ENCODE results near the gene SPRR2F.
"Not testable (repeated sequence)": the region's sequence is repeated elsewhere in the genome, so short reads cannot be mapped to it uniquely, and the experiment has no call there.

The SPRR2F gene

GRCh38 chr1:153113416-153113815 lies at the start of gene SPRR2F:
Gene SPRR2F, minus strand, starts transcription at chr1:153113516. Its CDS starts 783 bp downstream, at chr1:153112733.
- no peaks in the 10 kb centered on the region for H3K9me3 ChIP-seq (ENCODE audit: control insufficient read depth, low read length)

GRCh38 chr1:153155541-153155940 lies 42.2 kb upstream of the SPRR2F start:
- no peaks in the 10 kb centered on the region for H3K36me3 ChIP-seq (ENCODE audit: control insufficient read depth, insufficient read depth, low read length)
- no peaks in the 10 kb centered on the region for H3K4me1 ChIP-seq (ENCODE audit: control insufficient read depth, insufficient read depth, low read length)
- H3K27me3 ChIP-seq (ENCODE audit: control insufficient read depth, insufficient read depth, low read length), result no peaks in the 10 kb centered on the region
- no peak overlapping the region for H3K9ac ChIP-seq (ENCODE audit: low read length)
- no peak overlapping the region for H3K4me3 ChIP-seq (ENCODE audit: low read length)
- no peaks in the 10 kb centered on the region for H3K9me3 ChIP-seq (ENCODE audit: control insufficient read depth, low read length)

More at GRCh38 chr1:153113416-153113815, at the start of gene SPRR2F:
- Histone ChIP-seq H3K27me3 (ENCODE audit: control insufficient read depth, insufficient read depth, low read length) (no peaks in the 10 kb centered on the region), H3K9ac (ENCODE audit: low read length) (no peak within 1 kb of the TSS), H3K4me3 (ENCODE audit: low read length) (no peak within 1 kb of the TSS), H3K36me3 (ENCODE audit: control insufficient read depth, insufficient read depth, low read length) (no peaks in the 10 kb centered on the region), H3K4me1 (ENCODE audit: control insufficient read depth, insufficient read depth, low read length) (no peaks in the 10 kb centered on the region)

GRCh38 chr1:153152481-153152880 lies 39.2 kb upstream of the SPRR2F start:
- Histone ChIP-seq H3K27me3 (ENCODE audit: control insufficient read depth, insufficient read depth, low read length) (no peaks in the 10 kb centered on the region), H3K9me3 (ENCODE audit: control insufficient read depth, low read length) (no peaks in the 10 kb centered on the region), H3K36me3 (ENCODE audit: control insufficient read depth, insufficient read depth, low read length) (no peaks in the 10 kb centered on the region), H3K9ac (ENCODE audit: low read length) (no peak overlapping the region), H3K4me1 (ENCODE audit: control insufficient read depth, insufficient read depth, low read length) (no peaks in the 10 kb centered on the region), H3K4me3 (ENCODE audit: low read length) (no peak overlapping the region)

- H3K4me1 ChIP-seq (ENCODE audit: control insufficient read depth, insufficient read depth, low read length), result no peaks in the 10 kb centered on the region
- H3K4me3 ChIP-seq (ENCODE audit: low read length), result no peak within 1 kb of the TSS
- no peaks in the 10 kb centered on the region for H3K36me3 ChIP-seq (ENCODE audit: control insufficient read depth, insufficient read depth, low read length)
- no peak within 1 kb of the TSS for H3K9ac ChIP-seq (ENCODE audit: low read length)
- H3K27me3 ChIP-seq (ENCODE audit: control insufficient read depth, insufficient read depth, low read length), result no peaks in the 10 kb centered on the region
- H3K9me3 ChIP-seq (ENCODE audit: control insufficient read depth, low read length), result no peaks in the 10 kb centered on the region
Measured at GRCh38 chr1:153150846-153151245, 37.5 kb upstream of the SPRR2F start, which contains the start of gene SPRR2G. Gene SPRR2G, minus strand, starts transcription at chr1:153150890. Its CDS starts 780 bp downstream, at chr1:153150110.

GRCh38 chr1:153141377-153141776 lies 28.1 kb upstream of the SPRR2F start:
- Histone ChIP-seq H3K4me3 (ENCODE audit: low read length) (no peak overlapping the region), H3K36me3 (ENCODE audit: control insufficient read depth, insufficient read depth, low read length) (no peaks in the 10 kb centered on the region), H3K9me3 (ENCODE audit: control insufficient read depth, low read length) (no peaks in the 10 kb centered on the region), H3K4me1 (ENCODE audit: control insufficient read depth, insufficient read depth, low read length) (no peaks in the 10 kb centered on the region), H3K9ac (ENCODE audit: low read length) (no peak overlapping the region), H3K27me3 (ENCODE audit: control insufficient read depth, insufficient read depth, low read length) (no peaks in the 10 kb centered on the region)

- Histone ChIP-seq H3K9me3 (ENCODE audit: control insufficient read depth, low read length) (no peaks in the 10 kb centered on the region), H3K4me3 (ENCODE audit: low read length) (no peak overlapping the region), H3K9ac (ENCODE audit: low read length) (no peak overlapping the region), H3K36me3 (ENCODE audit: control insufficient read depth, insufficient read depth, low read length) (no peaks in the 10 kb centered on the region), H3K4me1 (ENCODE audit: control insufficient read depth, insufficient read depth, low read length) (no peaks in the 10 kb centered on the region), H3K27me3 (ENCODE audit: control insufficient read depth, insufficient read depth, low read length) (no peaks in the 10 kb centered on the region)
Measured at GRCh38 chr1:153140484-153140883, 27.2 kb upstream of the SPRR2F start.

- Histone ChIP-seq H3K9ac (ENCODE audit: low read length) (no peak overlapping the region), H3K9me3 (ENCODE audit: control insufficient read depth, low read length) (no peaks in the 10 kb centered on the region), H3K36me3 (ENCODE audit: control insufficient read depth, insufficient read depth, low read length) (no peaks in the 10 kb centered on the region), H3K27me3 (ENCODE audit: control insufficient read depth, insufficient read depth, low read length) (peaks cover 7% of the 10 kb centered on the region), H3K4me3 (ENCODE audit: low read length) (no peak overlapping the region), H3K4me1 (ENCODE audit: control insufficient read depth, insufficient read depth, low read length) (no peaks in the 10 kb centered on the region)
Measured at GRCh38 chr1:153133743-153134142, 20.4 kb upstream of the SPRR2F start.

- H3K27me3 ChIP-seq (ENCODE audit: control insufficient read depth, insufficient read depth, low read length), result peaks cover 7% of the 10 kb centered on the region
- no peak overlapping the region for H3K9ac ChIP-seq (ENCODE audit: low read length)
- no peaks in the 10 kb centered on the region for H3K4me1 ChIP-seq (ENCODE audit: control insufficient read depth, insufficient read depth, low read length)
- H3K4me3 ChIP-seq (ENCODE audit: low read length), result no peak overlapping the region
- no peaks in the 10 kb centered on the region for H3K9me3 ChIP-seq (ENCODE audit: control insufficient read depth, low read length)
- no peaks in the 10 kb centered on the region for H3K36me3 ChIP-seq (ENCODE audit: control insufficient read depth, insufficient read depth, low read length)
Measured at GRCh38 chr1:153133267-153133666, 20.0 kb upstream of the SPRR2F start.

GRCh38 chr1:153128688-153129087 lies 15.4 kb upstream of the SPRR2F start:
- not testable (repeated sequence) for H3K4me1 ChIP-seq (ENCODE audit: control insufficient read depth, insufficient read depth, low read length); H3K27me3 ChIP-seq (ENCODE audit: control insufficient read depth, insufficient read depth, low read length); H3K4me3 ChIP-seq (ENCODE audit: low read length); H3K9ac ChIP-seq (ENCODE audit: low read length); H3K36me3 ChIP-seq (ENCODE audit: control insufficient read depth, insufficient read depth, low read length); H3K9me3 ChIP-seq (ENCODE audit: control insufficient read depth, low read length)

GRCh38 chr1:153127296-153127695 lies 14.0 kb upstream of the SPRR2F start:
- H3K4me3 ChIP-seq (ENCODE audit: low read length), result no peak overlapping the region
- no peaks in the 10 kb centered on the region for H3K4me1 ChIP-seq (ENCODE audit: control insufficient read depth, insufficient read depth, low read length)
- H3K27me3 ChIP-seq (ENCODE audit: control insufficient read depth, insufficient read depth, low read length), result no peaks in the 10 kb centered on the region
- H3K9me3 ChIP-seq (ENCODE audit: control insufficient read depth, low read length), result no peaks in the 10 kb centered on the region
- H3K9ac ChIP-seq (ENCODE audit: low read length), result no peak overlapping the region
- H3K36me3 ChIP-seq (ENCODE audit: control insufficient read depth, insufficient read depth, low read length), result no peaks in the 10 kb centered on the region

GRCh38 chr1:153125536-153125935 lies 12.2 kb upstream of the SPRR2F start:
- Histone ChIP-seq H3K27me3 (ENCODE audit: control insufficient read depth, insufficient read depth, low read length) (no peaks in the 10 kb centered on the region), H3K4me1 (ENCODE audit: control insufficient read depth, insufficient read depth, low read length) (no peaks in the 10 kb centered on the region), H3K9me3 (ENCODE audit: control insufficient read depth, low read length) (no peaks in the 10 kb centered on the region), H3K9ac (ENCODE audit: low read length) (no peak overlapping the region), H3K36me3 (ENCODE audit: control insufficient read depth, insufficient read depth, low read length) (no peaks in the 10 kb centered on the region), H3K4me3 (ENCODE audit: low read length) (no peak overlapping the region)

GRCh38 chr1:153123793-153124192 lies 10.5 kb upstream of the SPRR2F start:
- H3K27me3 ChIP-seq (ENCODE audit: control insufficient read depth, insufficient read depth, low read length); H3K36me3 ChIP-seq (ENCODE audit: control insufficient read depth, insufficient read depth, low read length); H3K4me1 ChIP-seq (ENCODE audit: control insufficient read depth, insufficient read depth, low read length); H3K9me3 ChIP-seq (ENCODE audit: control insufficient read depth, low read length); H3K4me3 ChIP-seq (ENCODE audit: low read length); H3K9ac ChIP-seq (ENCODE audit: low read length): not testable (repeated sequence)

- Histone ChIP-seq H3K9ac (ENCODE audit: low read length) (no peak overlapping the region), H3K9me3 (ENCODE audit: control insufficient read depth, low read length) (no peaks in the 10 kb centered on the region), H3K4me3 (ENCODE audit: low read length) (no peak overlapping the region), H3K4me1 (ENCODE audit: control insufficient read depth, insufficient read depth, low read length) (peaks cover 6% of the 10 kb centered on the region), H3K36me3 (ENCODE audit: control insufficient read depth, insufficient read depth, low read length) (no peaks in the 10 kb centered on the region), H3K27me3 (ENCODE audit: control insufficient read depth, insufficient read depth, low read length) (no peaks in the 10 kb centered on the region)
Measured at GRCh38 chr1:153122831-153123421, 9.6 kb upstream of the SPRR2F start.

Data from mucosa of stomach (tissue), 1 donor.